Upper lobe of right lung (tissue), 1 donor: Measurements from ENCODE around the gene NTRK1. TPM values are rescaled to one million over a fixed set of nuclear protein-coding genes. Genes with fewer than 3 reads are reported as not detected.

Experiments
- ATAC-seq: fragments of 200-7000 bp; cut with Tn5 transposase; one replicate; pipeline ENCODE4 v1.9.1; 2020; ENCODE audit warnings: mild to moderate bottlenecking, moderate library complexity
- DNase-seq: peaks from one replicate; pipeline ENCODE4 v3.0.0-alpha.2; 2020
- H3K27ac ChIP-seq: fragments of 200-600 bp; one replicate; pipeline ENCODE4 v1.8.0; 2022
- H3K27me3 ChIP-seq: fragments of 200-600 bp; one replicate; pipeline ENCODE4 v1.8.0; 2022; ENCODE audit warnings: mild to moderate bottlenecking
- H3K36me3 ChIP-seq: fragments of 200-600 bp; one replicate; pipeline ENCODE4 v1.8.0; 2022
- H3K4me1 ChIP-seq: fragments of 200-600 bp; one replicate; pipeline ENCODE4 v1.8.0; 2022
- H3K4me3 ChIP-seq: fragments of 200-600 bp; one replicate; pipeline ENCODE4 v1.8.0; 2022; ENCODE audit warnings: mild to moderate bottlenecking
- H3K9me3 ChIP-seq: fragments of 200-600 bp; one replicate; pipeline ENCODE4 v1.8.0; 2022
- CTCF ChIP-seq: fragments of 200-600 bp; IDR thresholded peaks from one replicate; pipeline ENCODE4 v1.8.0; 2022; ENCODE audit warnings: antibody characterized with exemption
- intact Hi-C: fragments of 100-400 bp; cut with DNase I; formaldehyde crosslinking; loops from one replicate; pipeline ENCODE4 v1.11.0; 2022
- total RNA-seq: library from RNA; stranded (reverse); fragmentation: NEBNext Ultra II Directional; extraction: Animal tissue kit (Norgen Biotek cat#: 25700); gene quantifications from one replicate; pipeline ENCODE4 v1.2.1, GENCODE V29; 2021
- donor health status: DM: no; HTN: yes; CAD: no; lungs with severe emphysema.

NTRK1 gene
- total RNA-seq, 1 donor from 2014 or later = 1.2 TPM

GRCh38 chr1:156910309-156910782, 49.7 kb downstream of the NTRK1 start:
- peaks cover 34% of the 10 kb centered on the region for H3K36me3 ChIP-seq
- H3K27ac ChIP-seq = no peak overlapping the region
- intact Hi-C loops = no loop called here
- no peak for DNase-seq
- TF ChIP-seq CTCF = peak; percentile 87
- no peaks in the 10 kb centered on the region for H3K9me3 ChIP-seq
- peak; percentile 55 for ATAC-seq
- no peaks in the 10 kb centered on the region for H3K4me1 ChIP-seq
- H3K27me3 ChIP-seq = peaks cover 10% of the 10 kb centered on the region
- no peak overlapping the region for H3K4me3 ChIP-seq

DNA sequence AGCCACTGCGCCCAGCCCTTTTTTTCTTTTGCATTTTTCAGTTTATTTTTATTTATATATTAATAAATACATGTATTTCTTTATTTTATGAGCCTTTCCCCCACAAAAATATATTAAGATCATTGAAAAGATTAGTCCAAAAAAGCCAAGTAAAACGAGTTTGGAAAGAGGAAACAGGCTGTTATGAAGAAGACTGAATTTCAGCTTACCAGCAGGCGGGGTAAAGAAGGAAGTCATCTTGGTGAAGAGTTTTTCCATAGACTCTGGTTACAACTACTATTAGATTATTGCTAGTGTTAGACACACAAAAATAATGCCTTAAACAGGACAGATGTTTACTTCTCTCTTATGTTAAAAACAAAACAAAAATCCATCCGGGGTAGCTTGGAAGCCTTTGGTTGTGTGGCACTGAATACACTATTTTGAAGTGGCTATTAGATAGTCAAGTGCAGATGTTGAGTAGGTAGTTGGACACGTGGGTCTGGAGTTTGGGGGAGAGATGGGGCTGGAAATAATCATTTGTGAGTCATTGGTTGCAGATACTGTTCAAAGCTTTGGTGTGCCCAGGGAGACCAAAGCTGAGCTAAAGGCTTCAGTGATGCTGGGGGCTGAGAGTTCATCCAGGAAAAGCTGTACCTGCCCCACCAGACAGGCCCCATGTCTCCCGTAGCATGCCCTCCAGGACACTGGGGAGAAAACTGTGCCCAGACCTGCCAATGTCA, 51.1 kb downstream of the NTRK1 start:
- Histone ChIP-seq H3K4me3 (no peak overlapping the region), H3K36me3 (peaks cover 29% of the 10 kb centered on the region), H3K9me3 (no peaks in the 10 kb centered on the region), H3K27me3 (peaks cover 10% of the 10 kb centered on the region), H3K4me1 (no peaks in the 10 kb centered on the region), H3K27ac (no peak overlapping the region)
- ATAC-seq (no peak), DNase-seq (no peak)
- no peak for TF ChIP-seq CTCF
- intact Hi-C loops = no loop called here

DNA sequence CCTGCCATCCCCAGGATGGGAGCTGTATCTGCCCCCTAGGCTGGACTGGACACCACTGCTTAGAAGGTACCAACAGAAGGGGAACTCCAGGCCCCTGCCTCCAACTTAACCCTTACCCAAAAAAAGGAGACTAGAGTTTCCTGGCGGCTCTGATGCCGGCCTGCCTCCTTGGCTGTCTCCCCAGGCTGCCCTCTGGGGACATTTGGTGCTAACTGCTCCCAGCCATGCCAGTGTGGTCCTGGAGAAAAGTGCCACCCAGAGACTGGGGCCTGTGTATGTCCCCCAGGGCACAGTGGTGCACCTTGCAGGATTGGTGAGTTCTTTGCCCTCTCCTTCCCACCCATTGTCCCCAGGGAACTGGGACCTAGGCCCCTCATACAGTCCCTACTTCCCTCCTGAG, 51.6 kb downstream of the NTRK1 start:
- H3K27ac ChIP-seq = no peak overlapping the region
- ATAC-seq = no peak

GRCh38 chr1:156912861-156913808, 52.5 kb downstream of the NTRK1 start:
- H3K36me3 ChIP-seq = peaks cover 29% of the 10 kb centered on the region
- H3K27ac ChIP-seq = no peak overlapping the region
- H3K4me3 ChIP-seq = no peak overlapping the region
- H3K27me3 ChIP-seq = peaks cover 10% of the 10 kb centered on the region
- ATAC-seq = peak; percentile 61
- H3K9me3 ChIP-seq = no peaks in the 10 kb centered on the region
- intact Hi-C loops = no loop called here
- TF ChIP-seq CTCF = no peak
- H3K4me1 ChIP-seq = no peaks in the 10 kb centered on the region
- DNase-seq = peak; percentile 85

More for the DNA sequence above, 51.6 kb downstream of the NTRK1 start:
- Histone ChIP-seq H3K4me1 (no peaks in the 10 kb centered on the region), H3K27me3 (peaks cover 10% of the 10 kb centered on the region), H3K4me3 (no peak overlapping the region), H3K9me3 (no peaks in the 10 kb centered on the region), H3K36me3 (peaks cover 29% of the 10 kb centered on the region)
- intact Hi-C loops = no loop called here
- DNase-seq = no peak
- TF ChIP-seq CTCF = no peak

DNA sequence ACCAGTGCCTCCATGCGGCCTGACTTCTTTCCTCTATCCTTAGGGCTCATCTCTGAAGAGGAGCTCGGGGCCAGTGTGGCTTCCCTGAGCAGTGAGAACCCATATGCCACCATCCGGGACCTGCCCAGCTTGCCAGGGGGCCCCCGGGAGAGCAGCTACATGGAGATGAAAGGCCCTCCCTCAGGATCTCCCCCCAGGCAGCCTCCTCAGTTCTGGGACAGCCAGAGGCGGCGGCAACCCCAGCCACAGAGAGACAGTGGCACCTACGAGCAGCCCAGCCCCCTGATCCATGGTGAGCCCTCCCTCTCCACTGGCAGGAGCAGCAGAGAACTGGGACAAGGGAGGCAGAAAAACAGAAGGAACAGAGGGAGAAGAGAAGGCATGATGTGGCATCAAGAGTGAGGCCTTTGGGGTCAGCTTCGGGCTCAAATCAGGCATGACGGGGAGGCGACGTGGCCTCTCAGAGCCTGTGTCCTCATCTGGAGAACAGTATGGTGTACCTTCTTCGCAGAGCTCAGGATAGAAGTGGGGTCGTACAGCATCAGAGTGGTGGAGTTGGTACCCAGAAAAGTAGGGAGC, 53.2 kb downstream of the NTRK1 start:
- ATAC-seq (no peak), DNase-seq (no peak)
- Histone ChIP-seq H3K4me1 (no peaks in the 10 kb centered on the region), H3K9me3 (no peaks in the 10 kb centered on the region), H3K27me3 (peaks cover 7% of the 10 kb centered on the region), H3K27ac (no peak overlapping the region), H3K36me3 (peaks cover 29% of the 10 kb centered on the region), H3K4me3 (no peak overlapping the region)
- intact Hi-C loops = no loop called here
- TF ChIP-seq CTCF = no peak
